GOT3 (cell line): ENCODE data around the gene EHF.
"Not testable (repeated sequence)": the region's sequence is repeated elsewhere in the genome, so short reads cannot be mapped to it uniquely, and the experiment has no call there.

Experiments used
- DNase-seq: peaks from one replicate; lab custom pipeline; 2025; ENCODE audit warnings: mixed read lengths; lab: John Stamatoyannopoulos, UW

Gene EHF

DNA sequence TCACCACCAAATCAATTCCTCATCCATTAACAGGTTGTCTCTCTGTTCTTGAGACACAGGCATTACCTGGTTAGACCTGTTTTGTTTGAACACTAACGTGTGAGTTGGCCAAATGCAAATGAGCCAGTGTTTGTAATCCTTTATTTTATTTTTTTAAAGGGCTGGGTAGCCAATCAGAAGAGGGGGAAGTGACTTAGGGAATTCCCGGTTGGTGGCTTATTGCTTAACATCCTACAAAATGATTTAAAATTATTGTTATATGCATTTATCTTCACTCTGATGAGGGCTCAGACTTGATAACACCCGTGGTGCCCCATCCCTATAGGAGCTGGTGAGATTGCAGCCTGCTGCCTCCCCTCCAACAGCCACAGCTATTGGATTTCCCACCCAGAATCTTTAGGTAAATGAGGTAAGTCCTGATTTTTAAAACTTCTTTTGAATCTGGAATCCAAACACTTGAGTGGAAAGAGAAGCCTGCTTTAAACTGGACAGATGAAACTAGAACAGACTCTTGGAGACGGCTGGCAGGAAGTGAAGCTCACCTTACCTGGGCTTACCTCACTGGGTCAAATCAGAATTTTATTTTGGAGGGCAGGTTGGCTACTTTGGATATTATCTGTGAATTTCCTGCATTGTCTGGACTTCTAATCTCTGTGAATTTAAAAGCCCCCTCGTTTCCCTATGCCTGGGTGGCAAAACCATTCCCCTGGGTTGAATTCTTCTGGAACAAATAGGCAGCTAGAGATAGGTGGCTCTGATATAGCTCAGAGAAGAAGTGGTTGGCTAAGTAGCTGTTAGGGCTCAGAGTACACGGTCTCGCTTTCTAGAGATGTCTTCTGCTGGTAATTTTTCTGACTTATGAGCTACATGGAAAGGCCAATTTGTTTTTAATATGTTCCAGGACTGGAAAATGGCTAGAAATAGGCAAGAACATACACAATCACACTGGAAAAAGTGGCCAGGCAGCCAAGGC lies at the start of gene EHF:
EHF (plus strand) TSS at position 274 of the 973 bp plus-strand sequence. CDS start 21,538 bp downstream, outside the sequence.
- no peak for DNase-seq

DNA sequence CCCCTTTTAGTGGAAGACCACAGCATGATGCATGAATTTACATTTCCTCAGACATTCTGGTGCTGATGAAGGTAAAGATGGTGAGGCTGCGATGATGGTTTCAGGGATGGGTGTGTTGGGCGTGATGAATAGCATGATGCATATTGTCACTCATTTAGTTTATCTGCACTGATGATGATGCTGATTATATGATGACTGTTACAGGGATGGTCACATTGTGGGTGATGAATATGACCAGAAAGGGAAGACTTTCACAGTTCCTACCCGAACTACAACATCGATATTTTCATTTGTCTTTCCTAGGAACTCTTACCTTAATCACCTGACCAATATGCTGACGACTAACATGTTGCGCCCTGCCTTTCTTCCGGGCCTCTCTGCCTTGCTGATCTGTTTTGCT lies 47.4 kb upstream of the EHF start:
- no peak for DNase-seq

DNA sequence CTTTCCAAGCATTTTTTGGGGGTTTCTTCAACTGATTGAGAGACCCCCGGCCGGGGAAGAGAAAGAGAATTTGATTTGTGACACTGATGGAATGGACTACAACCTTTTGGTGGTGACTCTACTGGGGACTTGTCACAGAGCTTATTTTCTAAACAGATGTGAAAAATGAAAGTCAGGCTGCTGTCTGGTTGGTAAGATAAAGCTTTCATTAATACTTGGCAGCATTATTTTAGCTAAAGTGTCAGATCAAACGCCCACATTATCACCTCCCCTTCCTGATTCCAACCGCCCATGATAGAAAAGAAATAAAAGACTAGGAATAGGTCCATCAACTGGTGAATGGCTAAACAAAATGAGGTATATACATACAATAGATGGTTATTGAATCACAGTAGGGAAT lies 45.6 kb upstream of the EHF start:
- DNase-seq = no peak

DNA sequence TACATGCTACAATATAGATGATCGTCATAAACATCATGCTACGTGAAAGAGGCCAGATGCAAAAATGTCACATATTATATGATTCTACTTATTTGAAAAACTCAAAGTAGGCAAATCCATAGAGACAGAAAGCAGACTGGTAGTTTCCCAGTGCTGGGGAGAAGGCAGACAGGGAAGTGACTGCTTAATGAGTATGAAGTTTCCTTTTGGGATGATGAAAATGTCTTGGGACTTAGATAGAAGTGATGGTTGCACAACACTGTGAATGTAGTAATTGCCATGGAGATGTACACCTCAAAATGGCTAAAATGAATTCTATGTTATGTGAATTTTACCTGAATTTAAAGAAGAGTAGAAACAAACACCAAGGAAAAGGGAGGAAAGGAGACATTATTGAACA lies 45.2 kb upstream of the EHF start:
- no peak for DNase-seq

DNA sequence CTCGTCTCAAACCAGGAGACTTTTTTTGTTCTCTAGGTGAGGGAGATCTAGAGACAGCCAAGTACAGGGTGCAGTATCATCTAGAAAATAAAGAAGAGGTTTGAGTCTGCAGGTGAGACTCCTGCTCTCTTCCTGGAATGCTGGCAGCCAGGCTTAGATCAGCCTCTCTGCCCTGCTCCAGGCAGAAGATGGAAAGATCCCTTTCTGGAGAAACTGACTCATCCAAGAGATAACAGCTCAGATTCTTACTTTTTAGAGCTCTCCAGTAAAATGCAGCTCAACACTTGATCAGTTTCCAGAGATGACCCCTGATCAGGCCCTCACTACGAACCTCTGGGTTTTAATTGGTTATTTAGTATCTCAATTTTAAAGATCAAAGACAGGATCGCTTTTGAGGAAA lies 44.6 kb upstream of the EHF start:
- DNase-seq = no peak

DNA sequence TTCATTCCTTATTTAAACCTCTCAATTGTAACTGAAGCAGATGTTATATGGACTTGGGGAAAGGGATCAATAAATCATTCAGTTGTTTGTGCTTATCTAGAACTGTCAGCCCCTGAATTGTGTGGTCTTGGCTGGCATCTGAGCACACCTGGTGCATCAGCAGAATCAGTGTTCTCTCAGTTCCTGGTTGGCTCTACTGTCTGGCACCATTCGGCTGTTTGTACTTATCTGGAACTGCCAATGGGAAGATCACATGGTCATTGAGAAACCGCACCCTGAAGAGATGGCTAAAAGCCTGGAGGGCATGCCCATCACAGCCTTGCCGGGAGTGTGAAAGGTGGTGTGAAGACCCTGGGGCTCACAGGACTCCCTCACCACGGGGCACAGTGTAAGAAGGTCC lies 37.1 kb upstream of the EHF start:
- no peak for DNase-seq

DNA sequence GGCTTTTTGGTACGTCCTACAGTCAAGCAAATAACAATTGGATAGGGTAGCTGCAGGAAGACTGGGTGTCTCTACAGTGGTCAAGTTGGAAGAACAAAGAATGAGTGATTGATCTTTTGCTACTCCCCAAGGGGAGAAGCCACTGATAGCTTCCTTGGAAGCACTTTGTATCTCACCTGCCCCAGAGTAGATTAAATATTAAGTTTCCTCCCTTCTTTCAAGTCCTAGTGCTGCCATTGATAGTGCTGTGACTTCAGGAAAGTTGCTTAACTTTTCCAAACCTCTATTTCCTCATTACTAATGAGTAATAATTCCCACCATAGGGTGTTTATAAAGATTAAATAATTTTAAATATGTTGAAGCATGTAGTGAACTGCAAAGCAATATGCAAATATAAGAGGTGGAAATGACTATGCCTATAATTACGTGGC lies 35.6 kb upstream of the EHF start:
- no peak for DNase-seq

DNA sequence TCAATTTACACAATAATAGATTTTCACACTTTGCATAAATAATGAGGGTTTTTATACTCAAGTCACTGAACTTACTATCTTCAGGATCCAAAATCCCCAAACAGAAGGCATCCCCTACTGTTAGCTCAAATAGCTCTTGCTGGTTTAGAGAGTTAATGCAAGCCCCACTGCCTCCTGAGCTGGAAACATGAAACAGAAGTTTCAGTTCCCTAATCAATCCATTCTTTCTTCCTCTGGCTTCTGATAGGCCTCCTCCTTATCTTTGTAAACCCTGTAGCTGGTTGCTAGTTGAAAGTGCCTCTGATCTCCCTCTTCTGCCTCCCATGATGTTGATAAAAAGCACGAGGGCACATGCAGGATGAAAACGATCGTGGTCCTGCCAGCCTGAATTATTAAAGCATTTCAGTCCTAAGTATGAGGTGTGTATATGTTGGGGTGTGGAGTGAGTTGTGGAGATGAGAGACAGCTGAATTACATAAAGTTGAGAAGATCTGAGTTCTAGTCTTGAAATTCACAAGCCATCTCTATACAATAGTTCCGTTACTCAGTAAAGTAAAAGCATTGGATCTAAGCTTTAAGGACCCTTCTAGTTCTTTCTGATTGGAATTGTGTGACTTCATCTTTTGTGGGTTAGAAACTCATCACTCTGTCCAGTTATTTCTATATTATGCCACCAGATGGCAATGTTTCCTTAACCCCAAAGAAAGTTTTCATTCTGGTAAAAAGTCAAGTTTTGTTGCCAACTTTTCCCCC lies 35.0 kb upstream of the EHF start:
- no peak for DNase-seq

DNA sequence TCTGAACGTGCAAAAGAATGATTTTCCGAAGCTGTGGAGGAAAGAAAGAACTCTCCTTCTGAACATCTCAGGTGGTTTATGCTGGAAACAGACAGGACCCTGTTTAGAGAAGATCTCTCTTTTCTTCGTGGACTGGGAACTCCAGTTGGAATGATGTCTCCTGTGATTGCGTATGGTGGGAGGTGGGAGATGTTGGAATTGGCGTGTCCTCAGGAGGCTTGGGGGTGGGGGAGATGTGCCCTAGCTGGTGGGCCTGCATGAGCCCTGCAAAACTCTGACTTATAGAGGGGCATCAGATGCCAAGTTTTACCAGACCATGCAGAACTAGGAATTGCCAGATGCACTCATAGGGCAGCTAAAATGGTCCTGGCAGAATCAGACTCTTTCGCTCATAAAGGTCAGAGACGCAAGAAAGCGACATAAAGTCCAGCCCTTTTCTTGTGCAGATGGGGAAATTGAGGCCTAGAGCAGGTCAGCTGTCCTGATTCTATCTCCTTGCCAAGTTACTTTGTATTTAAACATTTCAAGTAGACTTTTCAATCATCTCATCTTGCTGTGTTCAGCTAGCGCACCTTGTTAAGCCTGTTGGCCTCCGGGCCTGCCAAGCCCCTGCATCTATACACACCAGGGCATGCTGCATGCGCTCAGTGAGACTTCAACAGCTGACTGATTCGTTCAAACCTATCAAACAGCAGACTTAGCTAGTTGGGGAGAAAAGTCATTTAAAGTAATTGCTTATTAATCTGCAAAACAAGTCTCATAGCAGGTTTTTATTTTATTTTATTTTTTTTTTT lies 34.2 kb upstream of the EHF start:
- no peak for DNase-seq

DNA sequence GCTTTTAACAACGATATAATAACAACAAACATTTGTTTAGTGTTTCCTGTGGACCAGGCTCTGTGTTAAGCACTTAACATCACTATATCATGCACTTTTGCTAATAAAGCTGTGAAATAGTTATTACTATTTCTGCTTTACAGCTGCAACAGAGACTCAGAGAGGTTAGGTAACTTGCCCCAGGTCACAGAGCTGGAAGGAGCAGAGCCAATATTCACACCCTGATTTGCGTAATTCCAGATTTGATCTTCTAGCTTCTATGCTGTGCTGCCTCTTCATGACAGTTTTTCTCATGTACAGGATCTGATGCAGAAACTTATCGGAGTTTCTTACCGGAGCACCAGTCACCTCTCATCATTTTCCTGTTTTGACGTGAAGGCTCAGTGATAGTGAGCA lies 33.6 kb upstream of the EHF start:
- no peak for DNase-seq

DNA sequence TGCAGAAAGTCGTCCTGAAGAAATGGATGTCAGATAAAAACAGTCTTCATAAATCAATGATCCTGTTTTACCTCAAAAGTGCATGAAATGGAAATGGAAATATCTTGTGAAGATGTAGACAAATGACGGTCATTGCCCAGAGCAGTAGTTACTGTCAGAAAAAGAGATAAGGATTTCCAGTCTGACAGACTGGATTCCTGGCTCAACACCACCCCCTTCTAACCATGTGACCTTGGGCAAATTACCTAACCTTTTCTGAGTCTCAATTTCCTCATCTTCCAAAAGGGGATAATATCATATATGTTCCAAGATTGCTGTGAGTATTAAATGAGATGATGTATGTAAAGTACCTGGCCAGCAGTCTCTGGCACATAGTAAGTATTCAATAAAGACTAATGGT lies 32.9 kb upstream of the EHF start:
- DNase-seq = no peak

DNA sequence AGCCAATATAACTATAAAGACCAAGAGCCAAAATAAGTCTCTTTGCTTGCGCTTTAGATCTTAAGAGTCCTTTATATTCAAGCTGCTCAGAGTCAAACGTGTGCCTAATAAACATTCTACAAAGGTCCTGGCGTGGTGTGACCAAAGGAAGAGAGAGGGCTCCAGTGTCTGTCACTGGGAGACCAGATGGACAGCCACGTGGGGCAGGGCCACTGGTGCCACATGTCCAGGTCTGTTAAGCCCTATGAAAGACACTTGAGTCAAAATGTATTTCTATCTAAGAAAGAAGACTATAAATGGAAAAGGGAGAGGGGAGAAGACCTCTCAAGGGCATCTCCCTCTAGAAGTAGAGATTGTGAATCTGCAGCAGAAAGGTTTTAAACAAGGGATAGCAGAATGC lies 32.2 kb upstream of the EHF start:
- DNase-seq = no peak

DNA sequence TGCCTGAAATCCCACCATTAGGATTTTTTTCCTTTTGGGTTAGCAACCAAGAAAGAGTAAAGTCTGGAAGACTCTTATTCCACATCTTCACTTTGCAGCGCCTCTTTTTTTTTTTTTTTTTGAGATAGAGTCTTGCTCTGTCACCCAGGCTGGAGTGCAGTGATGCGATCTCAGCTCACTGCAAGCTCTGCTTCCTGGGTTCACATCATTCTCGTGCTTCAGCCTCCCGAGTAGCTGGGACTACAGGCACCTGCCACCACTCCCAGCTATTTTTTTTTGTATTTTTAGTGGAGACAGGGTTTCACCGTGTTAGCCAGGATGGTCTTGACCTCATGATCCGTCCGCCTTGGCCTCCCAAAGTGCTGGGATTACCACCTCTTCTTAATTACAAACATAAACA lies 31.7 kb upstream of the EHF start:
- not testable (repeated sequence) for DNase-seq

DNA sequence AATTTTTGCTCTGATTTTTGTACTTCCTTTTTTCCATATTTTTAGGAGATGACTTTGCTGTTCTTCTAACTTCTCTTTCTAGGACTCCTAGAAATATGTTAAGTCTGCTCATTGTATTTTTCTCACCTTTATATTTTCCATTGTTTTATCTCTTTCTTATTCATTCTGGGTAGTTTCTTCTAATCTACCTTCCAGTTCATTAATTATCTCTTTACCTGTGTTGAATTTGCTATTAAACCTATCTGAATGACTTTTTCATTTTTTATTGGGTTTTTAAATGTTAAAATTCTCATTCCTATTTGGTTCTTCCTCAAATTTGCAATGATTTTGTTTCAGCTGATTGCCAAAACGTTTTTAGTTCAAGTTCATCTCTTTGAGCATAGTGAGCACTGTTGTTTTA lies 27.8 kb upstream of the EHF start:
- DNase-seq = no peak

DNA sequence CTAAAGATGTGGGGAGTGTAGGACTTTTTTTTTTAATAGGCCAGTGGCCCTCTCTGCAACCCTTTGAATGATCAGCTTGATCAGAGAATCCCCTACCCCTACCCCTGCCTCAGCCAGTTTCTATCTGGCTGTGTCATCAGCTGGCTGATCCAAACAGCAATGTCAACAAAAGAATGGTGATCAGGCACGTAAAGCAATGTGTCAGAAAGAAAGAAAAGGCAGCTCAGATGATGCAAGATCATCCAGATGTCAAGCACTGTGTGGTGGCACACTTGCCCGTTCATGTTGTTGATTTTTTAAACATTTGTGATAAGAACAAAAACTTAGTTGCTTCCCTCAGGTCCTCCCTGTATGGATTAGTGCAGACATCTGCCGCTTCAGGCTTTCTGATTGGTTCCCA lies 26.3 kb upstream of the EHF start:
- no peak for DNase-seq

DNA sequence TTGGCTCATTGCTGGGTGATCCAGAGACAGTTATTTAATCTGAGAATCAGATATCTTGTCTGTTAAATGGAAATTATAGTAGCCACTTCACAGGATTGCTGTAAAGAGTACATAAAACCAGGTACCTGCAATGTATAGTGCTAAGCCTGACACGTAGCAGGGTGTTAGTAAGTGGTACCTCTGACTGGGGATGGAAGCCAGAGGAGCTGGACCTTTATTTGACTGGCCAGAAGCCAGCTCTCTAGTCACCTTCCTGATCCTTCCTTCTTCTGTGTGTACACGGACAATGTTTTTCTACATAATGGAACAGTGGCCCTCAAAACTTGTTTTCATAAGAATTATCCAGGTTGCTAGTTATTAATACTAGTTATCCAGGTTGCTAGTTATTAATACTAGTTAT lies 25.5 kb upstream of the EHF start:
- no peak for DNase-seq

DNA sequence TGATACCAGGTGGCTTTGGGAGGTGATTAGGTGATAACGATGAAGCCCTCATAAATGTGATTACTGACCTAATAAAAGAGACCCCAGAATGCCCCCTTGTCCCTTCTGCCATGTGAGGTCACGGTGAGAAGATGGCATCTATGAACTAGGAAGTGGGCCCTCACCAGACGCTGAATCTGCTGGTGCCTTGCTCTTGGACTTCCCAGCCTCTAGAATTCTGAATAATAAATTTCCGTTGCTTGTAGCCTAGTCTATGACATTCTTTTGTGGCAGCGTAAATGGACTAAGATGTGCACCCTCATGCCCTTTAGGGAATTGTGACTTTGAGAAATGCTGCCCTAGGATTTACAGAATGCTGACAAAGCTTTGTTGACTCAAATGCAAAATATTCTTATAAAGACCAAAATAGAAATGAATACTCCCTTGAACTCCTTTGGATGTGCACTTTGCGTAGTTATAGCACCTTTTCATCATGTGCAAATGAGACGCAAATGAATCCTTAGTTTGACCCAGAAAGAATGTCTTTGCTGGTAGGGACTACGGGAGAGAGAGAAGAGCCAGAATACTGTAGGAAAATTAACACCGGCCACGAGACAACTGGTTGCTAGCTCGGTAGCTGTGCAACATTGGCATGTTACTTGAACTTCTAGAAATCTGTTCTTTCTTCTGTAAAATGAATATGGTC lies 24.8 kb upstream of the EHF start:
- DNase-seq = no peak

DNA sequence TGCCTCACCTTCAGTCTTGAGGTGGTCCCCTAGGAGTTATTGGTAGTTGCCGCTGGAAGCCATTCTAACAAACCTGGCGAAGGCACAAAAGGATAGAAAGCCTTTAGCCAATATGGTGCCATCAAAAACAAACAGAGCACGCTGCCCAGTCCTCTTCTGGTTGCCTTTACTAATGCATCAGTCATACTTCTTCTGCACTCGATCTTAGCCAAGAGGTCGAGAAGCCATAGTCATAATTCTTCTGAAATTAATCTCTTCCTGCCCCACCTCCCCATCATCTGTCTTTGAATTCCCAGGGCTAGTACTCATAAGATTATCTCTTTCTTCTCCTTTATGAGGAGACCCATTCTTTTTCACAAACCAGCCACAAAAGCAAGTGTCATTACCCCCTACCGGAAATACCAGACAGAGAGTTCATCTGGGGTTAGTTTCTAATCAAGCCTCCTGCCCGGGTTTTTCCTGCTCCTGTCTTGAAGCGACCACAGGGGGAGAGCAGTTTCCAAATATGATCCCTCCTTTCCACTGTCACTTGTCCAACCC lies 21.4 kb upstream of the EHF start:
- no peak for DNase-seq

DNA sequence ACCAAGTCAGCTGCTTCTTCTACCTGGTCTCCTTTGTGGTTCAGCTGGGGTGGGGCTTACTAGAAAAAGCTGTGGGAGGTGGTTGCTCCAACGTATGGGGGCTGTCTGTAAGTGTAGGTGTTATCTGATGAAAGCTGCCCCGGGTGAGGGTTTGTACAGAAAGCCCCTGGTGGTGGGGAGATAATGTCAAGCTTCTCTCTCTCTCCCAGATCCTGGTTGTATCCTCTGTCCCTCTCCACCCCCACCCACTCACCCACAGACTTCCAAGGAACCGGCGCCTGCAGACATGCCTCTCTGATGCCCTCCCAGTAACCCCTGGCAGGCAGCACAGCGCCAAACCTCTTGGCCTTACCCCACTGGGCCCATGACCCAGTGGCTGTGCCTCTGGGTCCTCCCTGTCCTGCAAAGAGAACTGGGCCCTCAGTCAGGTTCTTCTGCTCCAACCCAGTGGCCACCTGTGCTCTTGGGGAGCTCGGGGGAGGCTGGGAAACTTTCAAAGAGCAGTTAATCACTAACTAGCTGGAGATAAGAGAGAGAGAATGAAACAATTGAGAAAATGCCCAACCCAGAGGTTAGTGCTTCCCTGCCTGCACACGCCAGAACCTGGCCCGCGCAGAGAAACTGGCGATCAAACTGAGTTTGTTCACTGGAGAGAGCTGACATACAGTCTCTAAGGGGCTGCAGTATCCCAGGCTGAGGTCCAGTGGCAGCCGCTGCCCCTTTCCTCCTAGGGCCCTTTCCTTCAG lies 20.4 kb upstream of the EHF start:
- DNase-seq = no peak

DNA sequence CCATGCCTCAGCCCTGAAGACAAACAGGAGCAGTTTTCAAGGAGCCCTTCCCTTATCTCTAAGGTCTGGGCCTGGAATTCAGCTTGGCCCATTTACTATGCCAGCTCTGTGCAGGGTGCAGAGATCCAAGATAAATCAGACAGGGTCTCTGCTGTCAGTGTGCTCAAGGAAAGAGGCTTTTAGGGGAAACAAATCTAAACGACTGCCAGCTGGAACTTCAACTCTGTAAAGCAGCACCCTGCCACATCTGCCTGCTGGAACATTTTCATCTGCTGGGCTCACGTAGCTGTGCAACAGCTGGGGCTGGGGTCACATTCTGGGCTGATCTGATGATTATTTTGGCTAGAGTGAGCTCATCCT lies 19.8 kb upstream of the EHF start:
- DNase-seq = no peak

DNA sequence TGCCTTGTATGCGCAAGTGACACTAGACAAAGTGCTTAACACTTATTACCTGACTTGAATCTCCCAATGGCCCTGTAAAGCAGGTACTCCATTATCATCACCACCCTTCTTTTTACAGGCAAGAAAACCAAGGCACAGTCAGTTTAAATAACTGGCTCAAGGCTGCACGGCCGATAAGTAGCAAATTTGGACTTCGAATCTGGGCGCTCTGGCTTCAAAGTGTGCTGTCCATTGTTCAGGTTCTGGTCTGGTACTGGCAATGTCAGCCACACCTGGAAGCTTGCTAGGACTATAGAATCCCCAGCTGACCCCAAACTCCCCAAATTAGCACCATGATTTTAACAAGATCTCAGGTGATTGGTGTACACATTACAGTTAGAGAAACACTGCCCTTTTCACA lies 19.3 kb upstream of the EHF start:
- no peak for DNase-seq
